HepG2 (cell line): Measurements from ENCODE around the gene CES1. TPM values are rescaled to one million over a fixed set of nuclear protein-coding genes. Genes with fewer than 3 reads are reported as not detected.

Experiments used
- ADNP ChIP-seq: sonication (generic); formaldehyde crosslinking; IDR thresholded peaks from 2 replicates; pipeline ENCODE4 v1.4.0; 2020; ENCODE audit warnings: missing genetic modification reagents
- EP300 ChIP-seq, 3 experiments: sonication (generic) in 1 of 3; formaldehyde crosslinking in 1 of 3; IDR thresholded peaks; 2 replicates each; pipeline versions ENCODE4 v1.5.1 to v1.6.1; 2011 to 2020; ENCODE audit warnings: low read depth in 2 of 3, low read length in 2 of 3, borderline replicate concordance in 1 of 3, improper control_type of control experiment in 1 of 3, mild to moderate bottlenecking in 1 of 3, missing genetic modification reagents in 1 of 3, moderate library complexity in 1 of 3
- FOXA3 ChIP-seq: IDR thresholded peaks from 2 replicates; pipeline ENCODE4 v1.6.1; 2016; ENCODE audit warnings: missing genetic modification reagents, missing compliant biosample characterization
- GZF1 ChIP-seq: sonication (generic); formaldehyde crosslinking; IDR thresholded peaks from 2 replicates; pipeline ENCODE4 v1.5.1; 2020; ENCODE audit warnings: mild to moderate bottlenecking, missing genetic modification reagents
- HDAC1 ChIP-seq: sonication (generic); formaldehyde crosslinking; IDR thresholded peaks from 2 replicates; pipeline ENCODE4 v1.5.1; 2020; ENCODE audit warnings: mild to moderate bottlenecking, missing genetic modification reagents
- KDM3A ChIP-seq: IDR thresholded peaks from 2 replicates; pipeline ENCODE4 v1.6.1; 2018; ENCODE audit warnings: low read depth, missing compliant biosample characterization
- MYNN ChIP-seq: sonication (generic); formaldehyde crosslinking; IDR thresholded peaks from 2 replicates; pipeline ENCODE4 v1.4.0; 2020; ENCODE audit warnings: mild to moderate bottlenecking, low read depth, missing genetic modification reagents
- NFYB ChIP-seq: sonication (generic); formaldehyde crosslinking; IDR thresholded peaks from 2 replicates; pipeline ENCODE4 v1.4.0; 2020; ENCODE audit warnings: missing genetic modification reagents
- NFYC ChIP-seq: IDR thresholded peaks from 2 replicates; pipeline ENCODE4 v1.6.1; 2016; ENCODE audit warnings: missing genetic modification reagents, missing compliant biosample characterization
- PRDM4 ChIP-seq: sonication (generic); formaldehyde crosslinking; IDR thresholded peaks from 2 replicates; pipeline ENCODE4 v1.9.0; 2021; ENCODE audit warnings: missing genetic modification reagents, borderline replicate concordance
- PRPF4 ChIP-seq: fragments of 200-400 bp; formaldehyde crosslinking; IDR thresholded peaks from 2 replicates; pipeline ENCODE4 v1.6.1; 2016; ENCODE audit warnings: low read length, low read depth; ENCODE audit not compliant: poor library complexity, severe bottlenecking
- RCOR2 ChIP-seq: IDR thresholded peaks from 2 replicates; pipeline ENCODE4 v1.6.1; 2016; ENCODE audit warnings: missing biosample characterization, missing genetic modification reagents
- REPIN1 ChIP-seq: sonication (generic); formaldehyde crosslinking; IDR thresholded peaks from 2 replicates; pipeline ENCODE4 v1.8.0; 2022; ENCODE audit warnings: missing genetic modification reagents, low read depth, mild to moderate bottlenecking, borderline replicate concordance
- STAT5B ChIP-seq: sonication (generic); formaldehyde crosslinking; IDR thresholded peaks from 2 replicates; pipeline ENCODE4 v1.4.0; 2020; ENCODE audit warnings: missing genetic modification reagents
- TEAD2 ChIP-seq: sonication (generic); formaldehyde crosslinking; IDR thresholded peaks from 2 replicates; pipeline ENCODE4 v1.9.0; 2021; ENCODE audit warnings: missing genetic modification reagents
- ZFP36L1 ChIP-seq: sonication (generic); formaldehyde crosslinking; IDR thresholded peaks from 2 replicates; pipeline ENCODE4 v1.8.0; 2022; ENCODE audit warnings: mild to moderate bottlenecking, missing genetic modification reagents, moderate library complexity
- ZMAT5 ChIP-seq: sonication (generic); formaldehyde crosslinking; IDR thresholded peaks from 2 replicates; pipeline ENCODE4 v1.5.0; 2020; ENCODE audit warnings: mild to moderate bottlenecking, low read depth, missing genetic modification reagents, borderline replicate concordance
- ZNF124 ChIP-seq: sonication (generic); formaldehyde crosslinking; IDR thresholded peaks from 2 replicates; pipeline ENCODE4 v1.4.0; 2020; ENCODE audit warnings: missing genetic modification reagents
- ZNF251 ChIP-seq: sonication (generic); formaldehyde crosslinking; IDR thresholded peaks from 2 replicates; pipeline ENCODE4 v1.9.0; 2021; ENCODE audit warnings: mild to moderate bottlenecking, missing genetic modification reagents
- ZNF280B ChIP-seq: sonication (generic); formaldehyde crosslinking; IDR thresholded peaks from 2 replicates; pipeline ENCODE4 v1.5.0; 2020; ENCODE audit warnings: missing genetic modification reagents, mild to moderate bottlenecking, borderline replicate concordance
- ZNF572 ChIP-seq: sonication (generic); formaldehyde crosslinking; IDR thresholded peaks from 2 replicates; pipeline ENCODE4 v1.5.1; 2020; ENCODE audit warnings: mild to moderate bottlenecking, missing genetic modification reagents
- ZNF607 ChIP-seq: sonication (generic); formaldehyde crosslinking; IDR thresholded peaks from 2 replicates; pipeline ENCODE4 v1.5.1; 2020; ENCODE audit warnings: missing genetic modification reagents, mild to moderate bottlenecking, borderline replicate concordance
- ZSCAN20 ChIP-seq: sonication (generic); formaldehyde crosslinking; IDR thresholded peaks from 2 replicates; pipeline ENCODE4 v1.4.0; 2020; ENCODE audit warnings: missing genetic modification reagents, mild to moderate bottlenecking, borderline replicate concordance
- polyA plus RNA-seq, 8 experiments: library from polyadenylated mRNA; depleted of rRNA in 3 of 8; stranded (reverse) in 7 of 8; unstranded in 1 of 8; fragments of >200 nt; fragmentation: Illumina TruSeq in 4 of 8; extraction: Trizol in 4 of 8; gene quantifications; 2 replicates each; pipeline versions ENCODE4 v1.2.1 to v1.2.3, GENCODE V29; 2011 to 2016; ENCODE audit warnings: low read depth in 4 of 8, missing spikeins in 1 of 8, mixed read lengths in 1 of 8; ENCODE audit not compliant: insufficient read depth in 1 of 8
- total RNA-seq, 5 experiments: library from RNA; depleted of rRNA; stranded (reverse); fragments of >200 nt; fragmentation: Illumina TruSeq; extraction: Trizol; gene quantifications; 2 replicates each; pipeline ENCODE4 v1.2.3, GENCODE V29; 2016; ENCODE audit warnings: low read depth in 1 of 5

Gene CES1
- total and polyA plus RNA-seq, 2 of the 13 experiments (the other 11 are each of a cell fraction or from before 2014, with no cell fraction given), result 136 to 198 TPM

GRCh38 chr16:55832773-55833691, at the start of gene CES1 (continued):
- TF ChIP-seq EP300 (IDR thresholded peaks at IDR 0.05; ENCODE audit: low read depth in 2 of 2, low read length in 2 of 2), result peak in 1 of 2 experiments; percentile 82; a peak in 2 of 4 replicates
- TF ChIP-seq EP300 (CRISPR knock-in tag; IDR thresholded peaks at IDR 0.05; ENCODE audit: borderline replicate concordance), result peak; percentile 71
- no peak for TF ChIP-seq NFYC (CRISPR knock-in tag)
- no peak for TF ChIP-seq MYNN (CRISPR knock-in tag)
- TF ChIP-seq GZF1 (CRISPR knock-in tag), result no peak
- no peak for TF ChIP-seq PRDM4
- peak; percentile 69; the same call in 1 of the 2 replicates for TF ChIP-seq HDAC1 (CRISPR knock-in tag)
- TF ChIP-seq REPIN1 (CRISPR knock-in tag), result peak; percentile 34; the same call in 1 of the 2 replicates
- no peak for TF ChIP-seq ZMAT5 (CRISPR knock-in tag)
- TF ChIP-seq ZNF572 (CRISPR knock-in tag), result no peak
- peak; percentile 79; the same call in 1 of the 2 replicates for TF ChIP-seq FOXA3
- TF ChIP-seq KDM3A (CRISPR knock-in tag), result peak; percentile 22; the same call in 1 of the 2 replicates
- TF ChIP-seq NFYB (CRISPR knock-in tag), result no peak
- TF ChIP-seq ZNF251 (CRISPR knock-in tag), result no peak
- no peak for TF ChIP-seq STAT5B (CRISPR knock-in tag)
- TF ChIP-seq RCOR2 (CRISPR knock-in tag), result 0 out of 2 replicates have a peak, but pooled peaks have one; percentile 73
- TF ChIP-seq ZSCAN20, result no peak; the same call in 1 of the 2 replicates
- peak; percentile 54; the same call in 1 of the 2 replicates for TF ChIP-seq ZNF124 (CRISPR knock-in tag)
- TF ChIP-seq ADNP (CRISPR knock-in tag), result no peak
- TF ChIP-seq ZFP36L1 (CRISPR knock-in tag), result peak; percentile 85; the same call in 1 of the 2 replicates
- no peak; the same call in 1 of the 2 replicates for TF ChIP-seq ZNF607 (CRISPR knock-in tag)
- TF ChIP-seq PRPF4, result no peak
- TF ChIP-seq TEAD2 (CRISPR knock-in tag), result no peak
- no peak for TF ChIP-seq ZNF280B (CRISPR knock-in tag)
